Mesothelial cell of epicardium (in vitro differentiated cells): ENCODE data around the gene C2orf69. TPM values are rescaled to one million over a fixed set of nuclear protein-coding genes. Genes with fewer than 3 reads are reported as not detected.

ENCODE experiments used
- DNase-seq, 2 experiments: peaks; one replicate each; pipeline ENCODE4 v3.0.0; 2021; ENCODE audit warnings: low spot score in 2 of 2; ENCODE audit not compliant: unreplicated experiment in 2 of 2
- H3K27ac Mint-ChIP-seq: 2 replicates; pipeline ENCODE4 v1.8.0; 2021; ENCODE audit warnings: mixed read lengths
- H3K27me3 Mint-ChIP-seq: 2 replicates; pipeline ENCODE4 v1.8.0; 2021; ENCODE audit warnings: low read depth, mixed read lengths
- H3K36me3 Mint-ChIP-seq: 2 replicates; pipeline ENCODE4 v1.8.0; 2021; ENCODE audit warnings: mixed read lengths
- H3K4me1 Mint-ChIP-seq: 2 replicates; pipeline ENCODE4 v1.8.0; 2021; ENCODE audit warnings: mixed read lengths
- H3K4me3 Mint-ChIP-seq: 2 replicates; pipeline ENCODE4 v1.8.0; 2021; ENCODE audit warnings: mild to moderate bottlenecking, moderate library complexity, mixed read lengths
- H3K9me3 Mint-ChIP-seq: 2 replicates; pipeline ENCODE4 v1.8.0; 2021; ENCODE audit warnings: mixed read lengths
- total RNA-seq: library from RNA; stranded (reverse); gene quantifications from 3 replicates; pipeline ENCODE4 v1.2.1, GENCODE V29; 2021
- TF ChIP-seq, protein P1 (sequence below): fragments of 200-600 bp; sonication (generic); IDR thresholded peaks from one replicate; pipeline ENCODE4 v1.5.0; 2021; ENCODE audit warnings: antibody characterized with exemption; ENCODE audit not compliant: unreplicated experiment

Gene C2orf69
- total RNA-seq, 1 donor from 2014 or later = 10.5 TPM

DNA sequence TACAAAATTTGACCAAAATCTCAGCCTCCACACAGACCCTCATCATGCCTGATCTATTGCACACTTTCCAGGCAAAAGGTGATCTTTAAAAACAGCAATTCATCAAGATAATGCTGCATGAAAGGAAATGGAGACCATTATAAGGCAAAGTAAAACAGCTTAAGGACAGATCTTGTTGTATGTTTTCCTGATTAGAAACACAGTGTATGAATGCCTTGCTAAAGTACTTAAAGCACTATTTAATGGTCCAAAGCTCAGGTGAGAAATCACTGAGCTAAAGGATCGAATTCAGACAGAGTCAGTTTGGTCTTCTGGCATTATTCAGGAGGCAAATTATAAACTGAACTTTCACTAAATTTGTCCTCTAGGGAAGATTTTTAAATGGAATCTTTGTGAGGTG is 41.4 kb upstream of the C2orf69 start:
- Mint-ChIP-seq H3K27me3 (no peaks in the 10 kb centered on the region), H3K36me3 (peaks cover 6% of the 10 kb centered on the region), H3K9me3 (peaks cover 9% of the 10 kb centered on the region), H3K27ac (no peak overlapping the region), H3K4me1 (peaks cover 22% of the 10 kb centered on the region), H3K4me3 (no peak overlapping the region)
- TF ChIP-seq, protein P1, sequence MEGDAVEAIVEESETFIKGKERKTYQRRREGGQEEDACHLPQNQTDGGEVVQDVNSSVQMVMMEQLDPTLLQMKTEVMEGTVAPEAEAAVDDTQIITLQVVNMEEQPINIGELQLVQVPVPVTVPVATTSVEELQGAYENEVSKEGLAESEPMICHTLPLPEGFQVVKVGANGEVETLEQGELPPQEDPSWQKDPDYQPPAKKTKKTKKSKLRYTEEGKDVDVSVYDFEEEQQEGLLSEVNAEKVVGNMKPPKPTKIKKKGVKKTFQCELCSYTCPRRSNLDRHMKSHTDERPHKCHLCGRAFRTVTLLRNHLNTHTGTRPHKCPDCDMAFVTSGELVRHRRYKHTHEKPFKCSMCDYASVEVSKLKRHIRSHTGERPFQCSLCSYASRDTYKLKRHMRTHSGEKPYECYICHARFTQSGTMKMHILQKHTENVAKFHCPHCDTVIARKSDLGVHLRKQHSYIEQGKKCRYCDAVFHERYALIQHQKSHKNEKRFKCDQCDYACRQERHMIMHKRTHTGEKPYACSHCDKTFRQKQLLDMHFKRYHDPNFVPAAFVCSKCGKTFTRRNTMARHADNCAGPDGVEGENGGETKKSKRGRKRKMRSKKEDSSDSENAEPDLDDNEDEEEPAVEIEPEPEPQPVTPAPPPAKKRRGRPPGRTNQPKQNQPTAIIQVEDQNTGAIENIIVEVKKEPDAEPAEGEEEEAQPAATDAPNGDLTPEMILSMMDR = no peak
- no peak for DNase-seq

GRCh38 chr2:199870581-199870980 is 40.5 kb upstream of the C2orf69 start:
- Mint-ChIP-seq H3K9me3 (peaks cover 15% of the 10 kb centered on the region), H3K4me3 (no peak overlapping the region), H3K4me1 (peaks cover 22% of the 10 kb centered on the region), H3K27ac (no peak overlapping the region), H3K36me3 (peaks cover 6% of the 10 kb centered on the region), H3K27me3 (no peaks in the 10 kb centered on the region)
- TF ChIP-seq, protein P1 = no peak
- no peak for DNase-seq

DNA sequence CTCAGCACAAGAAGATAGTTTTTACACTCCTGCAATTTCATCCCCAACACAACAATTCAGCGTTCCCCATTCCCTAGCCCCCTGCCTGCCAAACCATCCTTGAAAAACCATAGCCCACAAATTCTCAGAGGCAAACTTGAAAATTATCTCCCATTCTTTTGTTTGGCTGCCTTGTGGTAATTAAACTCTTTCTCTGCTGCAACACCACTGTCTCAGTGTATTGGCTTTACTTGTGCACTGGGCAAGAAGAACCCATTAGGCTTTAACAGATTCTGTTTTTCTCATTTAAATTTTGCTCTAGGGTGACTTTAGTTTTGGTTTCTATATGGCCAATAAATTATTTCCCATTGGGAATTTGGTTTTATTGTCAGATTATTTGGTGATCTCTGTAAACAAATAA is 36.9 kb upstream of the C2orf69 start:
- DNase-seq = no peak
- peaks cover 13% of the 10 kb centered on the region for H3K4me1 Mint-ChIP-seq
- peaks cover 24% of the 10 kb centered on the region for H3K9me3 Mint-ChIP-seq
- TF ChIP-seq, protein P1 = no peak
- no peak overlapping the region for H3K27ac Mint-ChIP-seq
- no peak overlapping the region for H3K4me3 Mint-ChIP-seq
- no peaks in the 10 kb centered on the region for H3K27me3 Mint-ChIP-seq
- H3K36me3 Mint-ChIP-seq = peaks cover 6% of the 10 kb centered on the region

DNA sequence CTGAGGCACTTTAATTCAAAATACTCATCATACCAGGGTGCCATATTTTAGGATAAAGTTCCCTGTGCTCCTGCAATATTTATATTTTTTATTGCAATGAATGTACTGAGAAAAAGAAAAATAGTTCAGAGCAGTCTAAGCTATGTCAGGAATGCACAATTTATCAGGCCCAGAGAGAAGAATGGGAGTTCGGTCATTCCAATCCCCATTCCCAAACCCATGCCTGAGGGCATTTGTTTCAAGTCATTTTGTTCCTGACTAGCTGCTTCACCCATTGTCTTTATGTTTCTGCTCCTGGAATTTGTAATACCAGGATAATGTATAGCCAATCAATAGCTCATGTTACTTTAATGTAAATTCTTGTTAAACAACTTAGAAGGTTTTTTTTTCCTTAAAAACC is 35.7 kb upstream of the C2orf69 start:
- Mint-ChIP-seq H3K36me3 (peaks cover 6% of the 10 kb centered on the region), H3K4me3 (no peak overlapping the region), H3K27me3 (no peaks in the 10 kb centered on the region), H3K4me1 (peaks cover 4% of the 10 kb centered on the region), H3K27ac (no peak overlapping the region), H3K9me3 (peaks cover 27% of the 10 kb centered on the region)
- TF ChIP-seq, protein P1 = no peak
- no peak for DNase-seq

DNA sequence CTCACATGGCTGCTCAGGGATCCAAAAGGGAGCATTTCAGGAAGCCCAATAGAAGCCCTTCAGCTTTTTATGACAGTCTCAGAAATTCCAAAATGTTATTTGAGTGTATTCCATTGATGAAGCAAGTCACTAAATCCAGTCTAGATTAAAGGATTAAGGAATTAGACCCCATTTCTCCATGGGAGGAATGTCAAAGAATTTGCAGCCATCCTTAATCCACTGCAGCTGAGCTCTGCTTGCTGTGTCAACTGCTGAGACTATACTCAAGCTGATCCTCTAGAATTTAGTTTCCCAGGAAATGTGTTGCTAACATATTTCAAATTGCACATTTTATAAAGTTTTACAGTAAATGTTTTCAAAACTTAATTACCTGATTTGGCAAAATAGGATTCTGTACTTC is 28.4 kb upstream of the C2orf69 start:
- Mint-ChIP-seq H3K27ac (no peak overlapping the region), H3K4me1 (no peaks in the 10 kb centered on the region), H3K36me3 (no peaks in the 10 kb centered on the region), H3K27me3 (no peaks in the 10 kb centered on the region), H3K4me3 (no peak overlapping the region), H3K9me3 (peaks cover 8% of the 10 kb centered on the region)
- no peak for DNase-seq
- TF ChIP-seq, protein P1 = no peak
